22Rv1 (cell line): Measurements from ENCODE around the gene DUSP22.

Source experiments
- ZFX ChIP-seq: fragments of 450-650 bp; IDR thresholded peaks from 2 replicates; pipeline ENCODE4 v1.6.1; 2017; ENCODE audit warnings: antibody characterized with exemption, borderline replicate concordance
- TF ChIP-seq, protein P1 (sequence below): fragments of 450-650 bp; IDR thresholded peaks from 2 replicates; pipeline ENCODE4 v1.5.1; 2017; ENCODE audit warnings: mild to moderate bottlenecking

DNA sequence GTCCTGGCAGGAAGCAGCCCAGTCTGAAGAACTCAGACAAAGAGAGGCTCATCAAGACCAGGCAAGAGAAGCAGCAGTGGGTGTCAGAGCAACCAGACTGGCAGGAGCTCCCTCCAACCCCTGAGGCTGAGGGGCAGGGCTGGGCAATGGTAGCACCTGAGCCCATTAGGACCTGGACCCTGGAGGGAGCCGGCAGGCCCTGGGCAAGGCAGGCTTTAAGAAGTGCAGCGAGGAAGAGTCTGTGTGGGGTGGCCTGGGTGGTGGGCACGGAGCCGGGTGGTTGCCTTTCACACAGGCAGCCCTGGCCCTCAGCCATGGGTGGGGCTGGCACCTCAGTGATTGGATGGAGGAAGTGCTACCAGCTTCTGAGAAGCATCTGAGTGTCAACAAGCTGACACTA is 66.1 kb downstream of the DUSP22 start:
- TF ChIP-seq, protein P1, sequence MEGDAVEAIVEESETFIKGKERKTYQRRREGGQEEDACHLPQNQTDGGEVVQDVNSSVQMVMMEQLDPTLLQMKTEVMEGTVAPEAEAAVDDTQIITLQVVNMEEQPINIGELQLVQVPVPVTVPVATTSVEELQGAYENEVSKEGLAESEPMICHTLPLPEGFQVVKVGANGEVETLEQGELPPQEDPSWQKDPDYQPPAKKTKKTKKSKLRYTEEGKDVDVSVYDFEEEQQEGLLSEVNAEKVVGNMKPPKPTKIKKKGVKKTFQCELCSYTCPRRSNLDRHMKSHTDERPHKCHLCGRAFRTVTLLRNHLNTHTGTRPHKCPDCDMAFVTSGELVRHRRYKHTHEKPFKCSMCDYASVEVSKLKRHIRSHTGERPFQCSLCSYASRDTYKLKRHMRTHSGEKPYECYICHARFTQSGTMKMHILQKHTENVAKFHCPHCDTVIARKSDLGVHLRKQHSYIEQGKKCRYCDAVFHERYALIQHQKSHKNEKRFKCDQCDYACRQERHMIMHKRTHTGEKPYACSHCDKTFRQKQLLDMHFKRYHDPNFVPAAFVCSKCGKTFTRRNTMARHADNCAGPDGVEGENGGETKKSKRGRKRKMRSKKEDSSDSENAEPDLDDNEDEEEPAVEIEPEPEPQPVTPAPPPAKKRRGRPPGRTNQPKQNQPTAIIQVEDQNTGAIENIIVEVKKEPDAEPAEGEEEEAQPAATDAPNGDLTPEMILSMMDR = no peak
- TF ChIP-seq ZFX = no peak
